TTC549 (cell line): ENCODE data around the gene OXSR1.

Experiments used
- FAIRE-seq: peaks from 2 replicates; lab custom pipeline; 2012; peaks lifted over from hg19 to GRCh38; lab: Jason Lieb, UNC

The OXSR1 gene

DNA sequence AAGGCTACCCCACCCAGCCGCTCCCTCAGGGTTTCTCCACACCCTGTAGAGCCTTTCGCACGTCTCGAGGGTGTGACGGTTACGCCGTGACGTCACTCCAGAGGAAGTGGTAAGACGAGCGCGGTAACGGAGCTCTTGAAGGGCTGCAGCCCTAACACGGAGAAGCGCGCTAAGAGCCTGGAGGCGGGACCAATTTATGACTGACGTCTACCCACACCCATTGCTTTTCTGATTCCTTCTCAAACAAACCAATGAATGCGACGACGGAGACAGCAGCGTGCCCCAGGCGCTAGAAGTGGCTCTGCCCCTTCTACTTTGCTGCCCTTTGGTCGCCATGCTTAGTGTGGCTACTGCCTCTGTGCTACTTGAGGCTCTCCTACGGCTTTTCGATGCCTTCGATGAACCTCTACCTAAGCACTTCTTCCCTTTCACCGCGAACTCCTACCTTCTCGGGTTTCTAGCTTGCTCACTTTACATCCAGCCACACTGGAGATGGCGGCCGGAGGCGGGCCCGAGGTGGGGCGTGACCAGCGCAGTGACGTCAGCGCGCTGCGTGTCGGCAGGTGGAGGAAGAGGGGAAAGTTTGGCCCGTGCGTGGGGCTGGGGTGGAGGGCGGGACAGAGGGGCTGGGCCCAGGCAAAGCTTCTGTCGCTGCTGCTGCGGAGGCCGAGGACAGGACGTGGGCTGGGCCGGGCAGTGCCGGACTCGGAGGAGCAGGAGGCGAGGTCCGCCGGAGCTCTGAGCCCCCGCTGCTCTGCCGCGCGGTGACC, at the start of gene OXSR1:
TSS of gene OXSR1 (plus strand) at position 586 of the 770 bp plus-strand sequence. CDS start 340 bp downstream, outside the sequence.
- FAIRE-seq, result peak; percentile 92

DNA sequence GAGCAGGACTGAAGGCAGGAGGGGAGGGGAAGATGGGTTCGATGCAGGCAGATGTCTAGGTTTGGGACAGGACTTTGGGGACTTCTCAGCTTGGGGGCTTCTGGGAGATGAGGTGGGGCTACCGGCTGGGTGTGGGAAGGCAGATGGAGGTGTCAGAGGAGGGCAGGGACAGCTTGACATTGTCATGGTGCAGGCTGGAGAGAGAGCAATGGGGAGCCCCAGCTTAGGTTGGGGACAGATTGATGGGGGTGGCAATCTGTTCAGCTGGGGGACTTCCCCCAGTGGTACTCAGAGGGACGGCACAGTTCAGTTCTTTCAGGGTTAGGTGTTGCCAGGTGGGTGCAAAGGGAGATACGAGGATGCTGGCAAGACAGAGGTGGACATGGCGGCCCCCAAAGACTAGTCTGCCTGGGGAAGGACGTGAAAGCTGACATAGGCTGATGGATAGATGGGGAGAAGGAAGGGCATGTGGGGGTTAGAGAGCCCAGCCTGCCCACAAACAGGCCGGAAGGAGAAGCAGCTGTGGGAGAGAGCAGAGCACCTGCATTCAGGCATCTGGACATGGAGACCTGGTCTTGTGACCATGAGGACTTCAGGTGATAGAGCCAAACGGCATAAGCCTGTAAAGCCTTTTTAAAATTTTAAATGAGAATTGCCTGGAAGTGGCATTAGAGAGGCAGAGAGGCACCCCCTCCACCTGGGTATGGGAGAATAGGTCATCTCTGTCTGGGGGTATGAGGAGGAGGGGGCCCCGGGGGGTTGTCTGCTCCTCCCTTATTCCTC, 49.5 kb upstream of the OXSR1 start:
- FAIRE-seq, result no peak

DNA sequence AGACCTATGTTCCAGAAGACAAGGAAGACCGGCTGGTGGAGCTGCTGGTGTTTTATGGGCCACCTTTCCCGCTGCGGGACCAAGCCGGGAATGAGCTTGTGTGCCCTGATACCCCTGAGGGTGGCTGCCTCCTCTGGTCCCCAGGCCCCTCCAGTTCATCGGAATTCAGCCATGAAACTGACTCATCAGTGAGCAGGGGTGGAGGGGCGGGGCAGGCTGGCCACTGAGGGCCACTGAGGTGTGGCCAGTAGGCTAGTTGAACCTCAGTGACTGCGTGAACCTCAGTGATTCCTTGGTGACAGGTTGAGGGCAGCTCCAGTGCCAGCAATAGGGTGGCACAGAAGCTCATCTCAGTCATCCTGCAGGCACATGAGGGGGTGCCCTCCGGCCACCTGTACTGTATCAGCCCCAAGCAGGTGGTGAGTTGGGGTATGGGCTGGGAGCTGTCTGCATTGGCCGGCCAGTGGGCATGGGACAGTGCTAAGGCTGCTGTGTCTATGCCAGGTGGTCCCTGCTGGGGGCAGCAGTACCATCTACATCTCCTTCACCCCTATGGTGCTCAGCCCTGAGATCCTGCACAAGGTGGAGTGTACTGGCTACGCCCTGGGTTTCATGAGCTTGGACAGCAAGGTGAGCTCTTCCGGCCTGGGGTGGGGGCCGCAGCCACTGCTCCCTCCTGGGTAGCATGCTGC, 48.7 kb upstream of the OXSR1 start:
- no peak for FAIRE-seq

DNA sequence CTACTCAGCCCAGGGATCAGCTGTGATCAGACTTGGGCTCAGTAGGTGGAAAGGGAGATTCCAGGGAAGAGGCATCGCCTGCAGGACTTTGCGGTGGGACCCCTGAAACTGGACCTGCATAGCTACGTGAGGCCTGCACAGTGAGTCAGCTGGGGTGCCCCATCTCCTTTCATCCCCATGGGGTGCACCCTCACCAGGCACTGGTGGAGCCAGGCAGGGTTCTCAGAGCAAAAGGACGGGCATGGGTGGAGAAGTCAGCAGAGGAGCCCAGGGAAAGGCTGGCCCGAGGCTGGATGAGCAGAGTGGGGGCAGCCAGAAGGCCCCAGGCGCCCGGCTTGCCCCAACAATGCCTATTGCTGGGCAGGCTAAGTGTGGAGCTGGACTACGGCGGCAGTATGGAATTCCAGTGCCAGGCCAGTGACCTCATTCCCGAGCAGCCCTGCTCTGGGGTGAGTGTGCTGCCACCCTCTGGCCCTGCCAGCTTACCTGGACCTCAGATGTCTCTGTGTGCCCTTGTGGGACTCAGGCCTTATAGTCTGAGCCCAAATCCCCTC, 48.1 kb upstream of the OXSR1 start:
- FAIRE-seq, result no peak

DNA sequence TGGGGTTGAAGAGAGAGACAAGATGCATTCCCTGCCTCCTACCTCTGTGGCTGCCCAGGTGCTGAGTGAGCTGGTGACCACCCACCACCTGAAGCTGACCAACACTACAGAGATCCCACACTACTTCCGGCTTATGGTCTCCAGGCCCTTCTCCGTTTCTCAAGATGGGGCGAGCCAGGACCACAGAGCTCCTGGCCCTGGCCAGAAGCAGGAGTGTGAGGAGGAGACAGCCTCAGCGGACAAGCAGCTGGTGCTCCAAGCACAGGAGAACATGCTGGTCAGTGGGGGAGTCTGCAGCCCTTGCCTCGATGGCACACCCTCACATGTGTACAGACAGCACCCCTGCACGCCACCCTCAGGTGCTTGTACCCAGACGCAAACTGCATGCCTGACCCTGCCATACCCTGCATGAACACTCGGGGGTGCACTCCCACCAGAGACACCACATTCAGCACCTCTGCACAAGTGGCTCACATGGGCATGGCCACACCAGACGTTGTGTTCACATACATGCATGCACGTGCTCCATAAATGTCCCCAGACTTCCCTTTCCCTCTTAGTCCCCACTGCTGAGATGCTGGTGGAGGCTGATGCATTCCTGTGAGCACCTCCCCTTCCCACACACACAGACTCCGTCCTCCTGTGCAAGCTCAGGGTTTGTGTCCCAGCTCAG, 47.5 kb upstream of the OXSR1 start:
- no peak for FAIRE-seq

DNA sequence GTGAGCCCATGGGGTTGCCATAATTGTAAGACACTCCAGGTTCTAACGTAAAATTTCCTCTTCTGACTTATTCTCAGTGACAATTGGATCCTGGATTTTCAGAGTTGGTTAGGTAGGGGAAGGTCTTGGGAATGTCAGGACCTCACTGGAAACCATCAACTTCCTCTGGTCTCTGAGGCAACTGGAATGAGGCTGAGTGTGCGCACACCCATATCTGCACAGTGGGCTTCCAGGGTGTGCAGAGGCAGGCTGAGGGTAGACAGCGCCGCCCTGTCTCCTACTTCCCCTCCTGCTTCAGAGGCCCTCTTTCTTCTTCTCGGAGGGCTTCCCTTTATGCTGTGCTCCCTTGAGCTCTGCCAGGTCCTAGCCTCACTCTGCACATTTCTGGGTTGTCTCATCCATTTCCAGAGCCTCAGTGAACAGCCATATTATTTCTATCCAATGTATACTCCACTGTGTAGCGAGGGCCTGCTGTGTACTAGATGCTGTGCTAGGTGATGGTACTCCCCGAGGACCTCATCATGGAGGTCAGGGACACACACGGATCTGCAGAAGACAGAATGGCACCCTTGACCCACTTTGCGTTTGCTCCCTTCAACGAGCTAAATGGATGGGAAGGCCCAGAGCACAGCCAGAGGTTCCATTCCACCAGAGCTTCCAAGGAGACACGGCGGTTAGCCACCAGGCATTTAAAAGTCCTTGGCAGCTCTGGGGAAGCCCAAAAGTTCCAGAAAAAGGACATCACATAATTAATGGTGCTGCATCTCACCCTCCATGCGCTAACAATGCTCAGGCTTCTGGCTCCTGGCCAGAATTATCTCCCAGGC, 46.7 kb upstream of the OXSR1 start:
- FAIRE-seq, result no peak

DNA sequence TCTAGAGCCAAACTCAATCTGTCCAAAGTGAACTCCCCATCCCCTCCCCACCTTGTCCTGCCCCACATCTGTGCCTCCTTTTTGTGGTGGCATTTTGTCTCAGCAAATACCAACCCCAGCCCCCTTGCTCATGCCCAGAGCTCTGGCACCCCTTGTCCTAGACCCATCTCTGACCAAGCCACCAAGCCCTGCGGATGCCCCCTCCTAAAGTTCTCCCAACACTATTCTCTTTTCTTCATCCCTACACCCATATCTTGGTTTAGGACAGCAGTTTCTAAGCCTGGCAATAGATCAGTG, 46.1 kb upstream of the OXSR1 start:
- FAIRE-seq, result no peak

DNA sequence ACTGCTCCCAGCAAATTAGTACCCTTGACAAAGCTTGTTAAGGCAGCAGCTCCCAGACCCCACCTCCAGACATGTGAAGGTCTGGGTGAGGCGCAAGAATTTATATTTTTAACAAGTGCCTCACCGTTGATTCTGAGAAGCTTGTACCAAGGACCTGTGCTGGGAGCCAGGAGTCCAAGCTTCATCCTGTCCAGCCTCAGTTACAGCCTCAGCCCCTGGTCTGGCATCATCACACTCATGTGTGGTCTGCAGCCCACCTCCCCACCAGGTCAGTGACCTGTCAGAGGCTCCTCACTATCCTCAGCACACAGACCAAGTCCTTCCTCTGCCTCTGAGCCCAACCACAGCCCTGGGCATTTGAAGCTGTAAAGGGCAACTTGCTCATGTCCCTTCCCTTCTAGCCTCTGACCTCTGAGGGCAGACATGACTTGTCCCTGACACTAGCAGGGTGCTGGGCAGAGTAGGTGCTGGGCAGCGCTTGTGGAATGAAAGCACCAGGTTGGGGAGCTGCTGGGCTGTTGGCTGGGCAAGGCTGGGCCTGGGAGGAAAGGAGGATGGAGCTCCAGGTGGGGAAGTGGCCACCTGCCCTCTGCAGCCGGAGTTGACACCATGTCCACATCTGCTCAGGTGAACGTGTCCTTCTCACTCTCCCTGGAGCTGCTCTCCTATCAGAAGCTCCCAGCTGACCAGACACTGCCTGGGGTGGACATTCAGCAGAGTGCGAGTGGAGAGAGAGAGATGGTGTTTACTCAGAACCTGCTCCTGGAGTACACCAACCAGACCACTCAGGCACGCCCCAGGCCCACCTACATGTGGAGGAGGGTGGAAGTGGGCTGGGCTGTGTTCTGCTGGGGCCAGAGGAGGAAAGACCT, 45.3 kb upstream of the OXSR1 start:
- no peak for FAIRE-seq

DNA sequence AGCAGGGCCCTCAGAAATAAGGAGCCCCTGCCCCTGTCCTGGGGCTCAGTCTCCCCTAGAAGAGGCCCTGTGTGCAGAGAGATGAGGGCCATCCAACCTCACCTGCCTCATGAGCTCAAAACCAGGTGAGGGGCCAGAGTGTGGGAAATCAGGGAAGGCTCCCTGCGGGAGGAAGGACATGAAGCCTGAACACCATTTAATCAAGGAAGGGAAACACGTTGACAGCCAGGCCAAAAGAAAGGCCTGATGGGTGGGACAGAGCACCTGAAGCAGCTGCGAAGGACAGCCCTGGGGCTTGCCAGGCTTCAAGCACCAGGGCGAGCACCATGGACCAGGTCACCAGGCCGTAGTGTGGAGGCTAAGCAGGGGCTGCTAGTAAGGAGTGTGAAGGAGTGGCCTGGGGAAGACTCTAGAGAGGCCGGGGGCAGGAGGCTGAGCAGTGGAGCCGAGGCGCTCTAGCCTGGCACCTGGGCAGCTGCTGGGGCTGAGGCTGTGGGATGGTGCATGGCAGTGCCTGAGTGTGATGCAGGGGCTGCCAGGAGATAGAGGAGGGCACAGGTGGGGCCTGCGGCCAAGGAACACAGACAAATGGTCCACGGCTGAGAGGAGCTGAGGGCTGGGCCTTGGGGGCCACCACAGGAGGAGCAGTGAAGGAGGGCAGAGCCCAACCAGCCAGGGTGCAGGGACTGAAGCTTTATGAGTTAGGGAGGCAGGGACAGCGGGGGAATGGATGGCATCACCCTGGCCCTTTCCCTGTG, 44.5 kb upstream of the OXSR1 start:
- no peak for FAIRE-seq

DNA sequence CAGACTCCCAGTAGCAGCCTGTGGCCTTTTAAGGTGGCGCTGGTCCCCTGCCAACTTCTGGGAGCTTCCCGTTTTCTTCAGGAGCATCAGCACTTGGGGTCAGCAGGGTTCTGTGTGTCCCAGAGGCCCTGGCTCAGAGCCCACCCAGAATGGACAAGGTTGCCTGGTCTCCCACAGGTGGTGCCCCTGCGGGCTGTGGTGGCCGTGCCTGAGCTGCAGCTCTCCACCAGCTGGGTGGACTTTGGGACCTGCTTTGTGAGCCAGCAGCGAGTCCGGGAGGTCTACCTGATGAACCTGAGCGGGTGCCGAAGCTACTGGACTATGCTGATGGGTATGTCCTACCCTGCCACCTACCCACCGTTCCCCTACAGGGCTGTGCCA, 43.9 kb upstream of the OXSR1 start:
- FAIRE-seq, result no peak

DNA sequence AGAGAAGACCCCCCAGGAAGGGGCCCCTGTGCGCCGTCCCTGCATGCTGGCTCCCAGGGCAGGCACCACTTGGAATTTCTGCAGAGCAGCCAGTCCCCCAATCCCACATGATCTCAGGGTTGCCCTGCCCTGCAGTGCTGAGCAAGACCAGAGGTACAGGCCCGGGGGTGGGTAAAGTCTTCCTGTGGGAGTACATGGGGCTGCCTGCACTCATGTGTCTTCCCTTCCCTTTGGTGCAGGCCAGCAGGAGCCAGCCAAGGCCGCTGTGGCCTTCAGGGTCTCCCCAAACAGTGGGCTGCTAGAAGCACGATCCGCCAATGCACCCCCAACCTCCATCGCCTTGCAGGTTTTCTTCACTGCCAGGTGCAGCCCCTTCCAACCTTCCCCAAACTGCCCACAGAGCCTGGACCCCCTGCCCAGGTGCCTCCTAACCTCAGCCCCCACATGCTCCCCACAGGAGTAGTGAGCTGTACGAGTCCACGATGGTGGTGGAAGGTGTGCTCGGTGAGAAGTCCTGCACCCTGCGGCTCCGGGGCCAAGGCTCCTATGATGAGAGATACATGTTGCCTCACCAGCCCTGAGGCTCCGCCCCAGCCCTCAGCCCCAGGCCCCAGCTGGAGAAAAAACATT, 43.4 kb upstream of the OXSR1 start:
- FAIRE-seq, result no peak

DNA sequence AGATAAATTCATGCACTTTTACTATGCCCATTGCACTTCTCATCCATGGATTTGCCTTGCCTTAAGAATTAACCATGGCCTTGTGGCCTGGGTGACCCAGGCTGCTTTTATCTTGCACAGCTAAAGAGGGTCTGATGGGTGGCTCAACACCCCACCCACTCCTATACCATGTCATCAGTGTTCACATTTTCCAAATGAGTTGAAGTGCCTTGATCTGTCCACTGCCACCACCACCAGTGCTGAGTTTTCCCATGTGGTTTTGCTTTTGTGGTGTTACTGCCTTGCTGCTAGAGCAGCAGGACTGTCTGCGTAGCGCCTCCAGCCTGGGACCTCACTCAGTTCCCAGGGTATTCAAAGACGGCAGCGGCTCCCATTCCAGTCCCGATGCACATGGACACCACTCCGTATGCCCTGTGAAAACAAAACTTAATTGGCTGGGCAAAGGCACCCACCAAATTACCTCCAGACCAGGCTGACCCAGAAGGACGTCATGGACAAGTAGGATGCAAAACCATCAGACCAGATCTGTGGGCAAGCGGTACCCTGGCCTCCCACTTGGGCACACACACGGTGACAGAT, 42.5 kb upstream of the OXSR1 start:
- no peak for FAIRE-seq

DNA sequence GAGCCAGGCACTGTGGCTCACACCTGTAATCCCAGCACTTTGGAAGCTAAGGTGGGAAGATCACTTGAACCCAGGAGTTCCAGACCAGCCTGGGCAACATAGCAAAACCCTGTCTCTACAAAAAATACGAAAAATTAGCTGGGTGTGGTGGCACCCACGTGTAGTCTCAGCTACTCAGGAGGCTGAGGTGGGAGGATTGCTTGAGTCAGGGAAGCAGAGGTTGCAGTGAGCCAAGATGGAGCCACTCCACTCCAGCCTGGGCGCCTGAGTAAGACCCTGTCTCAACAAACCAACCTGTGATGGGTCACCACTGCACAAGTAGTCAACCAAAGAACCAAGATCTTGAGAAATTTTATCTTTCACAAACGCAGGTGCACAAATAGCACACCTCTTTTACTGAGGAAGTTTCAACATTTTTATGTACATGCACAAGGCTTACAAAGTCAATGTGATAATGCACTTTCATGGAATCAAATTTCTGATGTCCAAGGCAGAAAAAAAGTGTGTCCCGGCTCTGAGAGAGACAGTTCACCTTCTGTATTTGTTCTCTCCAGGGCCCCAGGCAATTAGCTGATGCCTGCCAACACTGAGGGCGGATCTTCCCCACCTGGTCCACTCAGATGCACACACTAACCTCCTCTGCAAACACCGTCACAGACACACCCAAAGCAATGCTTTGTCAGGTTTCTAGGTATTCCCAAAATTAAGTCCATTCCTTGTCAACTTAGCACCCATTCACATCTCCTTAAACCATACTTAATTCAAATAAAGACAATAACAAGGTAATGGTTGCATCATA, 40.8 kb upstream of the OXSR1 start:
- FAIRE-seq, result no peak

DNA sequence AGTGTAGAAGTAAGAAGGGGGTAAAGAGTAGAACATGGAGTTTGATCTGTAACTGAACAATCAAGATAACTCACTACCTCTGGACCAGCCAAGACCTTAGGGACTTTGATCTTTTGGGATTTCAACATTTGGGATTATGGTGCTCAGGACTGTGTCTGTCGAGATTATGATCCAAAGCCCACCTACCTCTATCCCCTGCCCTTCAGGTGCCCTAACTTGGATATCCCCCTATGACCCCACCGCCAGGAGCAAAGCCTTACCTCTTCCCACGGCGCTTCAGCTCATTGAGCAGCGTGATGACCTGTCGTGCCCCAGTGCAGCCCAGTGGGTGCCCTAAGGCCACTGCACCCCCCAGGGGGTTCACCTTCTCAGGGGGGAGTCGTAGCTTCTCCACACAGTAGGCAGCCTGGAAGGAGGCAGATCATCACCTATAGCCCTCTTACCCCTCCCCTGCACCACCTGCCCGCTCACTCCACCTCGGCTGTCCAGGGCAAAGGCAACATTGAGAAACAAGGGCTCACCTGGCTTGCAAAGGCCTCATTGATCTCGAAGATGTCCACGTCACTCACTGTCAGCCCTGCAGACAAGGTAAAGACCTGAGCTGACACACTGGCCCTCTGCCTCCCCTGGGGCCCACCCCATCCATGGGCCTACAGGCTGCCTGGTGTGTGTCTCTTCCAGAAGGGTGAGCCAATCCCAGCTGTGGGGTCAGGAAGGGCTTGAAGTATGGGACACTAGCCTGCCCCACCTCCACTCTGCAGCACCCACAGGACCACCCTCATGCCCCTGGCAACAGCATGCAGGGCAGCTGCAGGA, 39.8 kb upstream of the OXSR1 start:
- no peak for FAIRE-seq

DNA sequence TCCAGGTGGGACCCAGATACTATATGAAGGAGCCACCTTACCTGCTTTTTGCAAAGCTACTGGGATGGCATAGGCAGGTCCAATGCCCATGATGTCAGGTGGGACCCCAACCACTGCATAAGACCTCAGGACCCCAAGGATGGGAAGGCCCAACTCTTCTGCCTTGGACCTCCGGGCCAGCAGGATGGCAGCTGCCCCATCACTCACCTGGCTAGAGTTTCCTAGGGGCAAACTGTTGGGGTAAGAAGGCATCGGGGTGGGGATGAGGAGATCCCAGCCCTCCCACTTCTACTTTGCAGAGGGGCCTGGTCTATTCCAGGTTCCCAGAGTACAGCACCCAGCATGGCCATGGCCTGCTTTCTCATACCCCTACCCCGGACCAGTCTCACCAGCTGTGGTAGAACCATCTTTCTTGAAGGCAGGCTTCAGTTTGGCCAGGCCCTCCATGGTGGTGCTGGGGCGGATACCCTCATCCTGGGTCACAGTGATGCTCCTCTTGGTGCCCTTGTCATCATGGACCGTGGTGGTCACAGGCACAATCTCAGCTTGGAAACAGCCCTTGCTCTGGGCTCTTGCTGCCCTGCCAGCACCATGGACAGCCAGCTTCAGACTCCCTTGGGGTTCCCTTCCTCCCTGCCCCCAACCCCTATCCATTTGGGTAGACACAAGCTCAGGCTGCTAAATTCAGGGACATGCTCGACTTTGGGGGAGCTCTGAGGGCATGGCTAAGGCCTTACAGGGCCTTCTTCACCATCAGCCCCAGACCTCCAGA, 39.0 kb upstream of the OXSR1 start:
- FAIRE-seq, result no peak

DNA sequence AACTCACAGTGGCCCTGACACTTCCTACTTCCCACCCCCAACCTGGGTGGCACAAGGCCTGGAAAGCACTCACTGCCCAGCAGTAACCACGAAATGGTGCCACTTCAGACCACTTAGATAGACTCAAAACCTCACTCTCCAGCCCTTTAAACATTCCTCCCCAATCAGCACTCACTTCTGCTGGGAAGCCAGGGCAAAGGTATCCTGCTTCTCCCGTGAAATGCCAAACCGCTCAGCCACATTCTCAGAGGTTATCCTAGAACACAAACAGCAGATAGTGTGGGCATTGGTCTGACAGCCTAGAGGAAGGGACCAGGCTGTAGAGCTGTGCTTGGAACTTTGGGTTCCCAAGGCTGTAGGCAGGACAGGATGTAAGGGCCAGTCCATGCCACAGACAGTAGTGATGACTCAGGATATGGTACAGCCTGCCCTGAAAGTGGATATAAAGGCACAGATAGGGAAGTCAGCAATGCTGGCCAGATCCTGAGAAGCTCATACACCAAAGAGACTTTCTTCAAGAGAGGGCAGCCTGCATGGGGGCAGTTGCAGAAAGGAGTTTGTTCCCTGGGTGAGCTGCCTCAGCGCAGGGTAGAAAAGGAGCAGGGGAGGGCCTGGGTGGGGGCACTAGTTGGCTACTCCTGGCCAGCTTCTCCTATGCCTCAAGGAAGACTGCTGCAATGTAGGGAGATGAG, 37.6 kb upstream of the OXSR1 start:
- no peak for FAIRE-seq
